ENCODE measurements around the gene MRGPRD. TPM values are rescaled to one million over a fixed set of nuclear protein-coding genes. Genes with fewer than 3 reads are reported as not detected.

Gene MRGPRD
- polyA plus RNA-seq, 1 experiment, result not detected

GRCh38 chr11:68987211-68987610, 6.4 kb upstream of the MRGPRD start:
- H3K4me3 ChIP-seq (ENCODE audit: low read depth, low read length), result no peak overlapping the region
- H3K27me3 ChIP-seq (ENCODE audit: control insufficient read depth, insufficient read depth, low read length), result peaks cover 9% of the 10 kb centered on the region
- CTCF ChIA-PET, result no interaction called here
- POLR2A ChIA-PET, result no interaction called here
- TF ChIP-seq CTCF (IDR thresholded peaks at IDR 0.05; ENCODE audit: insufficient read depth, low read depth, low read length), result no peak
- no peaks in the 10 kb centered on the region for H3K36me3 ChIP-seq (ENCODE audit: control insufficient read depth, insufficient read depth, low read length)
- no peak for DNase-seq (ENCODE audit: low read depth)

GRCh38 chr11:68983801-68984200, 3.0 kb upstream of the MRGPRD start:
- no peak overlapping the region for H3K4me3 ChIP-seq (ENCODE audit: low read depth, low read length)
- no peak for TF ChIP-seq CTCF (IDR thresholded peaks at IDR 0.05; ENCODE audit: insufficient read depth, low read depth, low read length)
- DNase-seq (ENCODE audit: low read depth), result no peak
- POLR2A ChIA-PET, result no interaction called here
- H3K27me3 ChIP-seq (ENCODE audit: control insufficient read depth, insufficient read depth, low read length), result peaks cover 6% of the 10 kb centered on the region
- CTCF ChIA-PET, result no interaction called here
- H3K36me3 ChIP-seq (ENCODE audit: control insufficient read depth, insufficient read depth, low read length), result no peaks in the 10 kb centered on the region

GRCh38 chr11:68982134-68982533, 1.3 kb upstream of the MRGPRD start:
- CTCF ChIA-PET, result no interaction called here
- H3K36me3 ChIP-seq (ENCODE audit: control insufficient read depth, insufficient read depth, low read length), result no peaks in the 10 kb centered on the region
- H3K27me3 ChIP-seq (ENCODE audit: control insufficient read depth, insufficient read depth, low read length), result peaks cover 8% of the 10 kb centered on the region
- TF ChIP-seq CTCF (IDR thresholded peaks at IDR 0.05; ENCODE audit: insufficient read depth, low read depth, low read length), result no peak
- no peak for DNase-seq (ENCODE audit: low read depth)
- H3K4me3 ChIP-seq (ENCODE audit: low read depth, low read length), result no peak overlapping the region
- POLR2A ChIA-PET, result no interaction called here

GRCh38 chr11:68979931-68980775, 633 bp downstream of the MRGPRD start:
- no peak for DNase-seq (ENCODE audit: low read depth)
- CTCF ChIA-PET, result no interaction called here
- Histone ChIP-seq H3K4me3 (ENCODE audit: low read depth, low read length) (no peak overlapping the region), H3K27me3 (ENCODE audit: control insufficient read depth, insufficient read depth, low read length) (peaks cover 9% of the 10 kb centered on the region), H3K36me3 (ENCODE audit: control insufficient read depth, insufficient read depth, low read length) (no peaks in the 10 kb centered on the region)
- POLR2A ChIA-PET, result no interaction called here
- no peak for TF ChIP-seq CTCF (IDR thresholded peaks at IDR 0.05; ENCODE audit: insufficient read depth, low read depth, low read length)

GRCh38 chr11:68978931-68979594, 1.7 kb downstream of the MRGPRD start:
- no peak for DNase-seq (ENCODE audit: low read depth)
- no peaks in the 10 kb centered on the region for H3K36me3 ChIP-seq (ENCODE audit: control insufficient read depth, insufficient read depth, low read length)
- peaks cover 9% of the 10 kb centered on the region for H3K27me3 ChIP-seq (ENCODE audit: control insufficient read depth, insufficient read depth, low read length)
- H3K4me3 ChIP-seq (ENCODE audit: low read depth, low read length), result no peak overlapping the region
- POLR2A ChIA-PET, result no interaction called here
- TF ChIP-seq CTCF (IDR thresholded peaks at IDR 0.05; ENCODE audit: insufficient read depth, low read depth, low read length), result no peak
- CTCF ChIA-PET, result interaction anchor here (0.6 to 0.7 kb wide), 2 partner anchors 15 to 65 kb away, joined by 3 to 4 read pairs; no protein-coding TSS in a partner anchor
